ENCODE data around the gene BMAL2.

The BMAL2 gene

DNA sequence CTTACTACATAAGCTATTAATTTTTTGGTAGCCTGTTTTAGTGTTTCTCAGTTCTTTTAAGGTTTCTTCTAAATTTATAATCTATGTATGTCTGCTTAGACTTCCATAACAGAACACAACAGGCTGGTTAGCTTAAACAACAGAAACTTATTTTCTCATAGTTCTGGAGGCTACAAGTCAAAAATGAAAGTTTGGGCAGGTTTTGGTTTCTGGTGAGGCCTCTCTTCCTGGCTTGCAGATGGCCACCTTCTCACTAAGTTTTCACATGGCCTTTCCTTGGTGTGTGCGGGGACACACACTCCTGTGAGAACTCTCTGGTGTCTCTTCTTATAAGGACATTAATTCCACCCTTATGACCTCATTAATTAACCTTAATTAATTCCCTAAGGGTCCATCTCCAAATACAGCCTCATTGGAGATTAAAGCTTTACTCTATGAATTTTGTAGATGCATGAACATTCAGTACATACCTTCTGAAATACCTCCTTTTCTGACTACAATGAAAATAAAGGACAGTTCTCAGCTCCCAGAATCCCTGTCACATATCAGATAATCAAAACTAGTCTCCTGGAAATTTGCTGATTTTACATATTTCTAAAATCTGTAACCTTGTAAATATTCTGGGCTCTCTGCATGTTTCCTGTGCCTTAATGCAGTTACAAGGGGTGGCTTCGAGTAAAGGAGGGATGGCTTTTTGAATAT, 23.2 kb upstream of the BMAL2 start:
- Histone ChIP-seq H3K36me3 (ENCODE audit: control insufficient read depth, insufficient read depth, low read length) (no peaks in the 10 kb centered on the region), H3K23ac (ENCODE audit: low read length) (no peak overlapping the region), H3K27ac (ENCODE audit: low read depth, low read length) (no peak overlapping the region), H3K4me1 (ENCODE audit: control insufficient read depth, low read depth, low read length) (no peaks in the 10 kb centered on the region), H2BK15ac (replicated peaks; ENCODE audit: low read depth) (no peak overlapping the region), H3K4ac (ENCODE audit: low read depth, low read length) (no peak overlapping the region), H3K79me2 (ENCODE audit: control insufficient read depth, insufficient read depth, low read length) (no peaks in the 10 kb centered on the region), H4K5ac (ENCODE audit: low read length) (no peak overlapping the region), H2BK120ac (ENCODE audit: low read depth, low read length) (no peak overlapping the region), H2BK5ac (ENCODE audit: low read length) (no peak overlapping the region), H3K9ac (ENCODE audit: low read length) (no peak overlapping the region), H3K56ac (ENCODE audit: low read length) (no peak overlapping the region), H3K4me2 (ENCODE audit: low read length) (no peak overlapping the region), H3K4me3 (ENCODE audit: low read length) (no peak overlapping the region), H3K79me1 (ENCODE audit: low read length) (no peaks in the 10 kb centered on the region), H3K18ac (ENCODE audit: low read length) (no peak overlapping the region), H4K8ac (ENCODE audit: low read depth, low read length) (no peak overlapping the region), H2AK5ac (ENCODE audit: low read length) (no peak overlapping the region), H3K27me3 (ENCODE audit: insufficient read depth, low read length, poor library complexity) (no peaks in the 10 kb centered on the region)
- DNase-seq = no peak
- no CpG with 5 or more reads among the region's 2 CpGs for WGBS (ENCODE audit: extremely low coverage, insufficient coverage, low lambda C conversion rate)

DNA sequence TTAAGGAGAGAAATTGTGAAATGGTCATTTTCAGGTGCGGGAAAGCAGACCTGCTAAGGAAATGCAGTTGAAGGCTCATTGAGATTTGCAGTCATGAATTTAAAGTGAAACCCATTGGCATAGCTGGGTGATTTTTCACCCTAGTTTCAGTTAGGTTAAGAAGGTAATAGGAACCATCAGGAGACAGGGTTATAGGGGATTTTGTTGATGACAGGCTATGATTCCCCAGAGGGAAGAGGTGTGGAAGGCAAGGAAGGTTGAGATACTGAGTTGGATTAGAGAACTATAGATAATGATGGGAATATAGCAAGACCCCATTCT, 22.7 kb upstream of the BMAL2 start:
- Histone ChIP-seq H3K4me3 (ENCODE audit: low read length) (no peak overlapping the region), H4K5ac (ENCODE audit: low read length) (no peak overlapping the region), H3K23ac (ENCODE audit: low read length) (no peak overlapping the region), H3K36me3 (ENCODE audit: control insufficient read depth, insufficient read depth, low read length) (no peaks in the 10 kb centered on the region), H2AK5ac (ENCODE audit: low read length) (no peak overlapping the region), H3K4me2 (ENCODE audit: low read length) (no peak overlapping the region), H3K4me1 (ENCODE audit: control insufficient read depth, low read depth, low read length) (no peaks in the 10 kb centered on the region), H2BK120ac (ENCODE audit: low read depth, low read length) (no peak overlapping the region), H3K4ac (ENCODE audit: low read depth, low read length) (no peak overlapping the region), H3K27ac (ENCODE audit: low read depth, low read length) (no peak overlapping the region), H3K18ac (ENCODE audit: low read length) (no peak overlapping the region), H3K9ac (ENCODE audit: low read length) (no peak overlapping the region), H3K79me1 (ENCODE audit: low read length) (no peaks in the 10 kb centered on the region), H3K56ac (ENCODE audit: low read length) (no peak overlapping the region), H3K79me2 (ENCODE audit: control insufficient read depth, insufficient read depth, low read length) (no peaks in the 10 kb centered on the region), H3K27me3 (ENCODE audit: insufficient read depth, low read length, poor library complexity) (no peaks in the 10 kb centered on the region), H2BK5ac (ENCODE audit: low read length) (no peak overlapping the region), H2BK15ac (replicated peaks; ENCODE audit: low read depth) (no peak overlapping the region), H4K8ac (ENCODE audit: low read depth, low read length) (no peak overlapping the region)
- no peak for DNase-seq
- WGBS (ENCODE audit: extremely low coverage, insufficient coverage, low lambda C conversion rate) = no CpG with 5 or more reads among the region's 1 CpG

- no peak overlapping the region for H4K8ac ChIP-seq (ENCODE audit: low read depth, low read length)
- no CpG with 5 or more reads among the region's 1 CpG for WGBS (ENCODE audit: extremely low coverage, insufficient coverage, low lambda C conversion rate)
- no peaks in the 10 kb centered on the region for H3K4me1 ChIP-seq (ENCODE audit: control insufficient read depth, low read depth, low read length)
- no peak overlapping the region for H3K4me2 ChIP-seq (ENCODE audit: low read length)
- no peak overlapping the region for H2BK15ac ChIP-seq (replicated peaks; ENCODE audit: low read depth)
- no peaks in the 10 kb centered on the region for H3K36me3 ChIP-seq (ENCODE audit: control insufficient read depth, insufficient read depth, low read length)
- H3K18ac ChIP-seq (ENCODE audit: low read length) = no peak overlapping the region
- no peak overlapping the region for H3K4ac ChIP-seq (ENCODE audit: low read depth, low read length)
- no peak overlapping the region for H4K5ac ChIP-seq (ENCODE audit: low read length)
- no peak overlapping the region for H3K4me3 ChIP-seq (ENCODE audit: low read length)
- H3K9ac ChIP-seq (ENCODE audit: low read length) = no peak overlapping the region
- H2BK5ac ChIP-seq (ENCODE audit: low read length) = no peak overlapping the region
- no peaks in the 10 kb centered on the region for H3K79me1 ChIP-seq (ENCODE audit: low read length)
- no peak for DNase-seq
- no peak overlapping the region for H3K23ac ChIP-seq (ENCODE audit: low read length)
- H2AK5ac ChIP-seq (ENCODE audit: low read length) = no peak overlapping the region
- no peaks in the 10 kb centered on the region for H3K79me2 ChIP-seq (ENCODE audit: control insufficient read depth, insufficient read depth, low read length)
- no peaks in the 10 kb centered on the region for H3K27me3 ChIP-seq (ENCODE audit: insufficient read depth, low read length, poor library complexity)
- H3K56ac ChIP-seq (ENCODE audit: low read length) = no peak overlapping the region
- H3K27ac ChIP-seq (ENCODE audit: low read depth, low read length) = no peak overlapping the region
- H2BK120ac ChIP-seq (ENCODE audit: low read depth, low read length) = no peak overlapping the region
Observed at GRCh38 chr12:27316947-27317346, 15.7 kb upstream of the BMAL2 start.

DNA sequence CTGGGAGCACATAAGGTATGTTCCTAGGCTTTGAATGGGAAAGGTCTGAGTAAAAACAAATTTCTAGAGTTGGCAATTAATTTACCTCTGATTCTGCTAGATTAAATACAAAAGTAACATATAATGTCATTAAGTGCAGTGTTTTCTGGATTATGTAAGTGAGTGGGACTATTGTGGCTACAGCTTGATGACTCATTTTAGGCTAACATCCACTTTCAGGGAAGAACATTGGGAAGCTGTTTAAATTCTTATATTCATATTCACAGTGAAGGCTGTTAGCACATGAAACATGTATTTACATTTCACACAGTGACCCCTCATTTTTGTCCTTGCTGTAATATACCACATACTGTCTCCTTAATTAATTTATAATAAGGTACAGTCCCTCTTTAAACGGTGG, 13.2 kb upstream of the BMAL2 start:
- no peak overlapping the region for H2BK15ac ChIP-seq (replicated peaks; ENCODE audit: low read depth)
- no peak for DNase-seq
- no peaks in the 10 kb centered on the region for H3K36me3 ChIP-seq (ENCODE audit: control insufficient read depth, insufficient read depth, low read length)
- no peak overlapping the region for H3K18ac ChIP-seq (ENCODE audit: low read length)
- no peak overlapping the region for H3K4ac ChIP-seq (ENCODE audit: low read depth, low read length)
- H4K8ac ChIP-seq (ENCODE audit: low read depth, low read length) = no peak overlapping the region
- no peak overlapping the region for H4K5ac ChIP-seq (ENCODE audit: low read length)
- no peaks in the 10 kb centered on the region for H3K79me1 ChIP-seq (ENCODE audit: low read length)
- WGBS (ENCODE audit: extremely low coverage, insufficient coverage, low lambda C conversion rate) = no CpG with 5 or more reads among the region's 1 CpG
- H3K27ac ChIP-seq (ENCODE audit: low read depth, low read length) = no peak overlapping the region
- no peak overlapping the region for H3K56ac ChIP-seq (ENCODE audit: low read length)
- H3K4me3 ChIP-seq (ENCODE audit: low read length) = no peak overlapping the region
- no peak overlapping the region for H2AK5ac ChIP-seq (ENCODE audit: low read length)
- H3K27me3 ChIP-seq (ENCODE audit: insufficient read depth, low read length, poor library complexity) = no peaks in the 10 kb centered on the region
- H3K79me2 ChIP-seq (ENCODE audit: control insufficient read depth, insufficient read depth, low read length) = no peaks in the 10 kb centered on the region
- H2BK120ac ChIP-seq (ENCODE audit: low read depth, low read length) = no peak overlapping the region
- no peak overlapping the region for H3K4me2 ChIP-seq (ENCODE audit: low read length)
- no peak overlapping the region for H3K9ac ChIP-seq (ENCODE audit: low read length)
- no peak overlapping the region for H3K23ac ChIP-seq (ENCODE audit: low read length)
- H3K4me1 ChIP-seq (ENCODE audit: control insufficient read depth, low read depth, low read length) = no peaks in the 10 kb centered on the region
- H2BK5ac ChIP-seq (ENCODE audit: low read length) = no peak overlapping the region

DNA sequence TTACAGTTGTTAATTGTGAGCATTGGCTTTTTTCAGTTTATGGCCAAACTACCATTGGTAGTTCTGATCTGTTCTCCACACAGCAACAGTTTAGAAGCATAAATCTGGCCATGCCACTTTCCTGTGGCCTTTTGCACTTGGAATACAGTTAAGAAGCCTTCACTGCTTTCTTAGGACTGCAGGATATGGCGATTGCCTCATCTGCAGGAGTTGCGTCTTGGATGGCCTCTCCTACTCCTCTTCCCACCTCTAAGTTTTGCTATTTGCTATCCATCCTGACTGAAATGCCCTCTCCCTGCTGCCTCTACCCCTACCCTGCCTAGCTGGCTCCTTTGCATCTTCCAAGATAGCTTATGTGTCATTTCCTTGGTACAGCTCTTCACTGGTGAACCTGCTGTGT, 12.8 kb upstream of the BMAL2 start:
- Histone ChIP-seq H2BK15ac (replicated peaks; ENCODE audit: low read depth) (no peak overlapping the region), H3K27me3 (ENCODE audit: insufficient read depth, low read length, poor library complexity) (no peaks in the 10 kb centered on the region), H3K79me2 (ENCODE audit: control insufficient read depth, insufficient read depth, low read length) (no peaks in the 10 kb centered on the region), H3K23ac (ENCODE audit: low read length) (no peak overlapping the region), H3K9ac (ENCODE audit: low read length) (no peak overlapping the region), H4K8ac (ENCODE audit: low read depth, low read length) (no peak overlapping the region), H3K27ac (ENCODE audit: low read depth, low read length) (no peak overlapping the region), H2BK5ac (ENCODE audit: low read length) (no peak overlapping the region), H3K4ac (ENCODE audit: low read depth, low read length) (no peak overlapping the region), H3K4me1 (ENCODE audit: control insufficient read depth, low read depth, low read length) (no peaks in the 10 kb centered on the region), H3K79me1 (ENCODE audit: low read length) (no peaks in the 10 kb centered on the region), H3K56ac (ENCODE audit: low read length) (no peak overlapping the region), H3K4me3 (ENCODE audit: low read length) (no peak overlapping the region), H2AK5ac (ENCODE audit: low read length) (no peak overlapping the region), H3K18ac (ENCODE audit: low read length) (no peak overlapping the region), H3K36me3 (ENCODE audit: control insufficient read depth, insufficient read depth, low read length) (no peaks in the 10 kb centered on the region), H2BK120ac (ENCODE audit: low read depth, low read length) (no peak overlapping the region), H3K4me2 (ENCODE audit: low read length) (no peak overlapping the region), H4K5ac (ENCODE audit: low read length) (no peak overlapping the region)
- no peak for DNase-seq
- WGBS (ENCODE audit: extremely low coverage, insufficient coverage, low lambda C conversion rate) = no CpG with 5 or more reads among the region's 2 CpGs

- Histone ChIP-seq H3K23ac (ENCODE audit: low read length) (no peak overlapping the region), H3K79me1 (ENCODE audit: low read length) (no peaks in the 10 kb centered on the region), H2BK120ac (ENCODE audit: low read depth, low read length) (no peak overlapping the region), H2BK5ac (ENCODE audit: low read length) (no peak overlapping the region), H3K4me3 (ENCODE audit: low read length) (no peak overlapping the region), H3K4me1 (ENCODE audit: control insufficient read depth, low read depth, low read length) (no peaks in the 10 kb centered on the region), H3K27ac (ENCODE audit: low read depth, low read length) (no peak overlapping the region), H3K56ac (ENCODE audit: low read length) (no peak overlapping the region), H3K9ac (ENCODE audit: low read length) (no peak overlapping the region), H3K79me2 (ENCODE audit: control insufficient read depth, insufficient read depth, low read length) (no peaks in the 10 kb centered on the region), H3K4me2 (ENCODE audit: low read length) (no peak overlapping the region), H2BK15ac (replicated peaks; ENCODE audit: low read depth) (no peak overlapping the region), H3K36me3 (ENCODE audit: control insufficient read depth, insufficient read depth, low read length) (no peaks in the 10 kb centered on the region), H4K5ac (ENCODE audit: low read length) (no peak overlapping the region), H2AK5ac (ENCODE audit: low read length) (no peak overlapping the region), H3K18ac (ENCODE audit: low read length) (no peak overlapping the region), H3K27me3 (ENCODE audit: insufficient read depth, low read length, poor library complexity) (no peaks in the 10 kb centered on the region), H4K8ac (ENCODE audit: low read depth, low read length) (no peak overlapping the region), H3K4ac (ENCODE audit: low read depth, low read length) (no peak overlapping the region)
- no peak for DNase-seq
Observed at GRCh38 chr12:27324530-27324929, 8.1 kb upstream of the BMAL2 start.
